DND-41 (cell line): Measurements from ENCODE around the gene VIL1.

Source experiments
- ATAC-seq: fragments of 200-7000 bp; cut with Tn5 transposase; 3 replicates; pipeline ENCODE4 v1.9.1; 2021; ENCODE audit warnings: low read depth; ENCODE audit not compliant: insufficient read depth
- DNase-seq: peaks from one replicate; pipeline ENCODE4 v3.0.0-alpha.2; 2020
- H2AFZ ChIP-seq: 2 replicates; pipeline ENCODE4 v1.6.0; 2012; ENCODE audit warnings: low read depth, low read length
- H3K27ac ChIP-seq: 2 replicates; pipeline ENCODE4 v1.5.1; 2012; ENCODE audit warnings: low read length, inconsistent platforms
- H3K27me3 ChIP-seq: fragments of 200-600 bp; sonication (generic); 2 replicates; pipeline ENCODE4 v1.6.0; 2012; ENCODE audit warnings: low read length, mild to moderate bottlenecking, inconsistent platforms; ENCODE audit not compliant: insufficient read depth, poor library complexity
- H3K36me3 ChIP-seq: 2 replicates; pipeline ENCODE4 v1.5.1; 2012; ENCODE audit warnings: low read length, inconsistent platforms; ENCODE audit not compliant: insufficient read depth
- H3K4me1 ChIP-seq: 2 replicates; pipeline ENCODE4 v1.5.1; 2012; ENCODE audit warnings: mild to moderate bottlenecking, low read length; ENCODE audit not compliant: insufficient read depth
- H3K4me2 ChIP-seq: 2 replicates; pipeline ENCODE4 v1.6.0; 2012; ENCODE audit warnings: mild to moderate bottlenecking, moderate library complexity, low read length, inconsistent platforms; ENCODE audit not compliant: insufficient read depth
- H3K4me3 ChIP-seq, 2 experiments: fragments of 200-600 bp in 1 of 2; shearing (Covaris generic) in 1 of 2; 2 replicates each; pipeline ENCODE4 v1.5.1; 2012 to 2016; ENCODE audit warnings: inconsistent platforms in 2 of 2, low read length in 2 of 2, mild to moderate bottlenecking in 2 of 2, low read depth in 1 of 2, moderate library complexity in 1 of 2
- H3K79me2 ChIP-seq: 2 replicates; pipeline ENCODE4 v1.6.0; 2012; ENCODE audit warnings: low read length, inconsistent platforms; ENCODE audit not compliant: insufficient read depth
- H3K9ac ChIP-seq: 2 replicates; pipeline ENCODE4 v1.6.0; 2012; ENCODE audit warnings: low read depth, mild to moderate bottlenecking, inconsistent platforms, low read length, moderate library complexity
- H3K9me3 ChIP-seq: 2 replicates; pipeline ENCODE4 v1.5.1; 2012; ENCODE audit warnings: low read length, moderate library complexity, mild to moderate bottlenecking, inconsistent platforms; ENCODE audit not compliant: insufficient read depth, severe bottlenecking
- H4K20me1 ChIP-seq: 2 replicates; pipeline ENCODE4 v1.6.0; 2012; ENCODE audit warnings: low read length; ENCODE audit not compliant: insufficient read depth
- EZH2 ChIP-seq: IDR thresholded peaks from 3 replicates; pipeline ENCODE4 v1.6.1; 2012; ENCODE audit warnings: borderline replicate concordance, low read depth, mild to moderate bottlenecking, moderate library complexity, low read length, inconsistent platforms; ENCODE audit not compliant: severe bottlenecking
- TF ChIP-seq, protein P1 (sequence below): IDR thresholded peaks from 2 replicates; pipeline ENCODE4 v1.5.1; 2012; ENCODE audit warnings: borderline replicate concordance, low read length, moderate library complexity, mild to moderate bottlenecking; ENCODE audit not compliant: poor library complexity, severe bottlenecking; ENCODE audit errors: extremely low read depth

VIL1 gene

GRCh38 chr2:218501665-218502064, 82.7 kb downstream of the VIL1 start:
- H3K27ac ChIP-seq, result no peak overlapping the region
- TF ChIP-seq, protein P1, sequence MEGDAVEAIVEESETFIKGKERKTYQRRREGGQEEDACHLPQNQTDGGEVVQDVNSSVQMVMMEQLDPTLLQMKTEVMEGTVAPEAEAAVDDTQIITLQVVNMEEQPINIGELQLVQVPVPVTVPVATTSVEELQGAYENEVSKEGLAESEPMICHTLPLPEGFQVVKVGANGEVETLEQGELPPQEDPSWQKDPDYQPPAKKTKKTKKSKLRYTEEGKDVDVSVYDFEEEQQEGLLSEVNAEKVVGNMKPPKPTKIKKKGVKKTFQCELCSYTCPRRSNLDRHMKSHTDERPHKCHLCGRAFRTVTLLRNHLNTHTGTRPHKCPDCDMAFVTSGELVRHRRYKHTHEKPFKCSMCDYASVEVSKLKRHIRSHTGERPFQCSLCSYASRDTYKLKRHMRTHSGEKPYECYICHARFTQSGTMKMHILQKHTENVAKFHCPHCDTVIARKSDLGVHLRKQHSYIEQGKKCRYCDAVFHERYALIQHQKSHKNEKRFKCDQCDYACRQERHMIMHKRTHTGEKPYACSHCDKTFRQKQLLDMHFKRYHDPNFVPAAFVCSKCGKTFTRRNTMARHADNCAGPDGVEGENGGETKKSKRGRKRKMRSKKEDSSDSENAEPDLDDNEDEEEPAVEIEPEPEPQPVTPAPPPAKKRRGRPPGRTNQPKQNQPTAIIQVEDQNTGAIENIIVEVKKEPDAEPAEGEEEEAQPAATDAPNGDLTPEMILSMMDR, result no peak
- no peak for TF ChIP-seq EZH2
- H3K4me2 ChIP-seq, result no peak overlapping the region
- H2AFZ ChIP-seq, result no peak overlapping the region
- no peaks in the 10 kb centered on the region for H3K9me3 ChIP-seq
- no peak for DNase-seq
- peaks cover 79% of the 10 kb centered on the region for H3K36me3 ChIP-seq
- H4K20me1 ChIP-seq, result 0 out of 2 replicates have a peak, but pooled peaks cover 3% of the 10 kb centered on the region
- ATAC-seq, result no peak
- no peaks in the 10 kb centered on the region for H3K27me3 ChIP-seq
- H3K4me3 ChIP-seq, result no peak overlapping the region
- H3K4me1 ChIP-seq, result no peaks in the 10 kb centered on the region
- no peak overlapping the region for H3K9ac ChIP-seq
- H3K79me2 ChIP-seq, result no peaks in the 10 kb centered on the region
